Rectal smooth muscle tissue (tissue), 1 donor: Measurements from ENCODE around the gene CDH13.

ENCODE experiments used
- H3K27ac ChIP-seq: one replicate; pipeline ENCODE4 v1.7.0; 2013; ENCODE audit warnings: low read depth, low read length, inconsistent platforms
- H3K27me3 ChIP-seq: one replicate; pipeline ENCODE4 v1.7.0; 2013; ENCODE audit warnings: low read length; ENCODE audit not compliant: control insufficient read depth, insufficient read depth
- H3K36me3 ChIP-seq: one replicate; pipeline ENCODE4 v1.7.0; 2013; ENCODE audit warnings: low read length; ENCODE audit not compliant: control insufficient read depth, insufficient read depth
- H3K4me1 ChIP-seq: one replicate; pipeline ENCODE4 v1.7.0; 2013; ENCODE audit warnings: low read length; ENCODE audit not compliant: control insufficient read depth, insufficient read depth
- H3K4me3 ChIP-seq: one replicate; pipeline ENCODE4 v1.7.0; 2013; ENCODE audit warnings: low read length
- H3K9ac ChIP-seq: one replicate; pipeline ENCODE4 v1.7.0; 2013; ENCODE audit warnings: low read length

Gene CDH13

GRCh38 chr16:83769397-83770008 lies 1142.7 kb downstream of the CDH13 start:
- Histone ChIP-seq H3K4me1 (no peaks in the 10 kb centered on the region), H3K27ac (no peak overlapping the region), H3K27me3 (no peaks in the 10 kb centered on the region), H3K9ac (no peak overlapping the region), H3K36me3 (no peaks in the 10 kb centered on the region), H3K4me3 (no peak overlapping the region)

DNA sequence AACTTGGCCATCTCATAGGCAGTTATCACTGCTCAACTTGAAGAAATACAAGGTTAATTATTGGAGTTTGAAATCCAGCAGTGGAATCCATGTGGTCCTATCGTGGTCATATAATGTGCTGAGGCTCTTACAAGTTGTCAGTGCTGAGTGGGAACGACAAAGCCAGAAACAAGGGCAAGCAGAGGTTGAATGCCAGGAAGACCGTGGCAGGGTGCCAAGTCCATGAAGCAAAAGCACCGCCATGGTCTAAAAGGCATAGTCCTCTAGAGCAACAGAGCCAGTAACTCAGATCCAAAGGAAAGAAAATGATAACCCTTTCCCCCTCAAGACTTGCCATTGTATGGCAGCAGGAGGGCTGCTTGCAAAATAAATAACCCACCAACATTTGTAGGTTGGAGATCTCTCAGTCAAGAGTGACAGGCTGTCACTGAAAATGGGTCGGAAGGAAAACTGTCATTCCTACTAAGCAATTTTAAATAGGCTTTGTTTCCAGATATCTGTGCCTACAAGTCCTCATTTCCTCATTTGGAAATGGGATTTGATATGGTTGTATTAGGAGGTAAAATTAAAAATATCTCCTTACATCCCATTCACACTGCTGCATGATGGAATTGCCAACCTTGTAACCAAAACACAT lies 1144.7 kb downstream of the CDH13 start:
- H3K27ac ChIP-seq, result no peak overlapping the region
- no peak overlapping the region for H3K4me3 ChIP-seq
- no peaks in the 10 kb centered on the region for H3K36me3 ChIP-seq
- H3K9ac ChIP-seq, result no peak overlapping the region
- H3K4me1 ChIP-seq, result no peaks in the 10 kb centered on the region
- H3K27me3 ChIP-seq, result no peaks in the 10 kb centered on the region

DNA sequence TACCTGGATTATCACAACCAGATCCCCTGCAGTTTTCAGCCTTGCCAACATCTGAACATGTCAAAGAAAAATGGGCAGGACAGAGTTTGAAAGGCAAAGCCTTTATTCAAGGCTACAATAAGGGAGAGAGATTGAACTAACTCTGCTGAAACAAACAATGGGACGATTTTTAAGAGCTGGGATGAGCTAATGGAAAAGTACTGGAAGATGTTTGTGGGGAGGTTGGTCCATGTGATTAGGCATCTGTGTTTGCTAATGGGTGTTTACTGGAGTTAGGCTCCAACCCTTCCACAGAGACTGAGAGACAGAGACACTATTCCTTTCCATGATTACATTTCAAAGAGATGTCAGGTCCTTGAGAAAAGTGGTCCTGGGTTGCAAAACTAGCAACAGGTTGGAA lies 1146.0 kb downstream of the CDH13 start:
- Histone ChIP-seq H3K27ac (no peak overlapping the region), H3K4me3 (no peak overlapping the region), H3K9ac (no peak overlapping the region), H3K36me3 (no peaks in the 10 kb centered on the region), H3K4me1 (no peaks in the 10 kb centered on the region), H3K27me3 (no peaks in the 10 kb centered on the region)

GRCh38 chr16:83774066-83774465 lies 1147.3 kb downstream of the CDH13 start:
- Histone ChIP-seq H3K27ac (no peak overlapping the region), H3K4me3 (no peak overlapping the region), H3K9ac (no peak overlapping the region), H3K27me3 (no peaks in the 10 kb centered on the region), H3K36me3 (no peaks in the 10 kb centered on the region), H3K4me1 (no peaks in the 10 kb centered on the region)

DNA sequence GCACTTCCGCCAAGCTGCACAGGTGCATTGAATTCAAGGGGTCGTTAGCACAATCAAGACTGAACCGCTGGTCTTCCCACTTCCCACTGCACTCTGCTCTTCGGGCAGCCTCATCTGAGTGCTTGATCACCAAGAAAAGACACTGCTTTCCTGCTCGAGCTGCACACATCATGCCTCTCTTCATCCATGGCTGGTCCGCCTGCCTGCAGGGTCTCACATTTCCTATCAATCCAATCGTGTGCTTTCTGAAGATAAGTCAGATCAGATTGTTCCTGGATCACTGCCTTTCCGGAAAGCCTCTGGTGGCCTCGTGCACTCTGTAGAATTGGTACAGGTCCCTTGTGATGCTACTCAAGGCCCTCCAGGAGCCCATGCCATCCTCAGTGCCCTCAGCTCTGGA lies 1150.2 kb downstream of the CDH13 start:
- Histone ChIP-seq H3K36me3 (no peaks in the 10 kb centered on the region), H3K9ac (no peak overlapping the region), H3K27ac (no peak overlapping the region), H3K4me1 (no peaks in the 10 kb centered on the region), H3K27me3 (no peaks in the 10 kb centered on the region), H3K4me3 (no peak overlapping the region)

DNA sequence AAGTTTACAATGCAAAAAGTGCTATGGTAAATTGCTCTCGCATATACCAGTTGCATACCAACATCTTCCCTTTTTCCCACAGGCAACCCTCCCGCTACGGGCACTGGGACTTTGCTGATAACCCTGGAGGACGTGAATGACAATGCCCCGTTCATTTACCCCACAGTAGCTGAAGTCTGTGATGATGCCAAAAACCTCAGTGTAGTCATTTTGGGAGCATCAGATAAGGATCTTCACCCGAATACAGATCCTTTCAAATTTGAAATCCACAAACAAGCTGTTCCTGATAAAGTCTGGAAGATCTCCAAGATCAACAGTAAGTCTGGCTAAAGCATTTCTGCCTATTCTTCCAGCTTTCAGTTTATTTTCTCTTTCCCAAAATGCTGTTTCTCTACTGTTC lies 1153.1 kb downstream of the CDH13 start:
- H3K27ac ChIP-seq, result no peak overlapping the region
- H3K4me1 ChIP-seq, result no peaks in the 10 kb centered on the region
- no peak overlapping the region for H3K9ac ChIP-seq
- no peaks in the 10 kb centered on the region for H3K27me3 ChIP-seq
- H3K36me3 ChIP-seq, result no peaks in the 10 kb centered on the region
- no peak overlapping the region for H3K4me3 ChIP-seq

DNA sequence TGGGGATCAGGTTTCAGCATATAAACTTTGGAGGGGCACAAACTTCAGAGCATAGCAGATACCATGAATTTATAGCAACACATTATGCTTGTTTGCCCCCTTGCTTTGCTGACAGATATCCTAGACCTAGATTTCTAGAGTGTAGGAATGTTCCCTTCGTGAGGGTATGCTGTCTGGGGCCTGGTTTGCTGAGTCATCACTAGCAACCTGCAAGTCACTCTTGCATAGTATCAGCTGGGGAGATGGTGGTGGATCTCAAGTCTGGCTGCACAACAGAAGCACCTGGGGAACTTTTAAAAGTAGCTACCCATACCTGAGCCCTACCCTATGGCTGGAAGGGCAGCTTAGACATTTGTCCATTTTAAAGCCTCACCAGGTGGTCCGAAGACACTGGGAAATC lies 1158.7 kb downstream of the CDH13 start:
- Histone ChIP-seq H3K36me3 (no peaks in the 10 kb centered on the region), H3K27me3 (no peaks in the 10 kb centered on the region), H3K9ac (no peak overlapping the region), H3K4me3 (no peak overlapping the region), H3K27ac (no peak overlapping the region), H3K4me1 (no peaks in the 10 kb centered on the region)

DNA sequence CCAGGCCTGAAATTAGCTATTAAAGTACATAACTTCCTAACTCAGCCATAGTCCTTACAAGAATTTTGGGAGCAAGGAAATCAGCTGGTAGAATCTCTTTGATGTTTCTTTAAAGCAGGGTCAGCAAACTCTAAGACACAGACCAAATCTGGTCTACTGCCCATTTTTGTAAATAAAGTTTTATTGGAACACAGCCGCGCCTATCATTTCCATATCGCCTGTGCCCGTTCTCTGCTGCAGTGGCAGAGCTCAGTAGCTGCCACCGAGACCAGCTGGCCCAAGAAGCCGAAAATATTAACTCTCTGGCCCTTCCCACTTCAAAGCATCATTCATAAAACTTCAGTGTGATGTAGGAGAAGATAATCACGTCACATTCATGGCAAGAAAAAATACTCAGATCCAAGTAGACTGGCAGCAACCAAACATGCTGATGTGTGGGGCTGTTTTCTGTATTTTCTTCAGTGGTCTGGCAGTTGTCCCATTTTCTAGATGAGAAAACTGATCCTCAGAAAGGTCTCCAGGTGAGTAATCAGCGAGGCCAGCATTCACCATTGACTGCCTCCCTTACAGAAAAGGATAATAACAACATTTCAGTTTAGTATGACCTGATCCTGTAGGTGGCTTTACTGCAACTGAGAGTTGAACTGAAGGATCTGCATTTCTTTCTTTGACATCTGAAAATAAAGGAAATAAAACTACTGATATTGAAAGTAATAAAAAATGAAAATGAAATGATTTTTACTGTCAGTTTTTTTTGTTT lies 1163.1 kb downstream of the CDH13 start:
- H3K9ac ChIP-seq, result no peak overlapping the region
- H3K4me3 ChIP-seq, result no peak overlapping the region
- H3K27ac ChIP-seq, result no peak overlapping the region
- H3K4me1 ChIP-seq, result no peaks in the 10 kb centered on the region
- no peaks in the 10 kb centered on the region for H3K27me3 ChIP-seq
- no peaks in the 10 kb centered on the region for H3K36me3 ChIP-seq

- Histone ChIP-seq H3K36me3 (no peaks in the 10 kb centered on the region), H3K27me3 (no peaks in the 10 kb centered on the region), H3K4me3 (no peak overlapping the region), H3K9ac (no peak overlapping the region), H3K4me1 (no peaks in the 10 kb centered on the region), H3K27ac (no peak overlapping the region)
Measured at GRCh38 chr16:83791916-83792315, 1165.1 kb downstream of the CDH13 start.

DNA sequence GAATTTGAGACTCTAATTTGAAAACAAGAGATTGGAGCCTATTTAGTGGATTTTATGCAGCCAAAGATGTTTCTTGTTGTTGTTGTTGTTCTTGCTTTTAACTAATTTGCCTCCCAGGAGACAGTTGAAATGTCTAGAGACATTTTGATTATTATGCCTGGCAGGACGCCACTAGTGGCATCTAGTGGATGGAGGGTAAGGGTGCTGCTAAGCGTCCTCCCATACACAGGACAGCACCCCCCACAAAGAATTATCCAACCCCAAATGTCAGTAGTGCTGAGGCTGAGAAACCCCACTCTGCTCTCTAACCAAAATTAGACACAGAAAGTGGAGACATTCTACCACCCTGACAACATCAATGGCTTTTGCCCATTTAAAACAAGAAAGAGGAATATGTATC lies 1165.6 kb downstream of the CDH13 start:
- Histone ChIP-seq H3K4me3 (no peak overlapping the region), H3K27me3 (no peaks in the 10 kb centered on the region), H3K4me1 (no peaks in the 10 kb centered on the region), H3K27ac (no peak overlapping the region), H3K36me3 (no peaks in the 10 kb centered on the region), H3K9ac (no peak overlapping the region)

GRCh38 chr16:83793179-83793578 lies 1166.4 kb downstream of the CDH13 start:
- no peak overlapping the region for H3K27ac ChIP-seq
- H3K4me3 ChIP-seq, result no peak overlapping the region
- no peaks in the 10 kb centered on the region for H3K36me3 ChIP-seq
- H3K27me3 ChIP-seq, result no peaks in the 10 kb centered on the region
- no peak overlapping the region for H3K9ac ChIP-seq
- no peaks in the 10 kb centered on the region for H3K4me1 ChIP-seq

DNA sequence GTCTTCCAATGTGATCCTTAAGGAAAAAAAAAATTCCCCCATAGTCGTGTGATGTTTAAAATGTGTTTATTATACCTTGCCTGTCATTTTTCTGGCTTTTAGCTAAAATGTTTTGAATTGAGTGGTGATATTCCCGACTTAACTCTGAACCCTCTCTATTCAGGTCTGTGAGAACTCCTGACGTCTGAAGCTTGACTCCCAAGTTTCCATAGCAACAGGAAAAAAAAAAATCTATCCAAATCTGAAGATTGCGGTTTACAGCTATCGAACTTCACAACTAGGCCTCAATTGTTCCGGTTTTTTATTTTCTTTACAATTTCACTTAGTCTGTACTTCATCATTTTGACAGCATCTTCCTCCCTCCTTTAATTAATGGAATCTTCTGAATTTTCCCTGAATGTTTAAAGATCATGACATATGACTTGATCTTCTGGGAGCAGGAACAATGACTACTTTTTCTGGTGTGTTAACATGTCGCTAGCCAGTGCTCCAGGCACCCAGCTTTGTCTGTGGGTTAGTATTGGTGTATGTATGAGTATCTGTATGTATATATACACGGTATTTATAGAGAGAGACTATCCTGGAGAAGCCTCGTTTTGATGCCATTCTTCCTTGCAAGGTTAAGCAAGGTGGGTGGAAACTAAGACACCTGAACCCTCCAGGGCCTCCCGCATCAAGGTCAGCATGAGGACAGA lies 1168.2 kb downstream of the CDH13 start:
- H3K27ac ChIP-seq, result no peak overlapping the region
- H3K27me3 ChIP-seq, result no peaks in the 10 kb centered on the region
- no peaks in the 10 kb centered on the region for H3K36me3 ChIP-seq
- H3K4me1 ChIP-seq, result no peaks in the 10 kb centered on the region
- no peak overlapping the region for H3K9ac ChIP-seq
- no peak overlapping the region for H3K4me3 ChIP-seq
